Cardiac septum (tissue), 1 donor: ENCODE data around the gene GP5. TPM values are rescaled to one million over a fixed set of nuclear protein-coding genes. Genes with fewer than 3 reads are reported as not detected.

Experiments
- DNase-seq: peaks from one replicate; pipeline ENCODE4 v3.0.0-alpha.2; 2020; ENCODE audit warnings: low spot score
- intact Hi-C: fragments of 100-400 bp; cut with DNase I; formaldehyde crosslinking; loops from one replicate; pipeline ENCODE4 v1.14.0; 2022
- long read RNA-seq: library from polyadenylated mRNA; unstranded; transcript quantifications from one replicate; pipeline ENCODE4 v2.0.0, GENCODE V29; 2021
- total RNA-seq: library from RNA; stranded (reverse); fragmentation: NEBNext Ultra II Directional; extraction: Animal tissue kit (Norgen Biotek cat#: 25700); gene quantifications from one replicate; pipeline ENCODE4 v1.2.1, GENCODE V29; 2021
- donor health status: DM: no; HTN: no; CAD: no.

GP5 gene, protein sequence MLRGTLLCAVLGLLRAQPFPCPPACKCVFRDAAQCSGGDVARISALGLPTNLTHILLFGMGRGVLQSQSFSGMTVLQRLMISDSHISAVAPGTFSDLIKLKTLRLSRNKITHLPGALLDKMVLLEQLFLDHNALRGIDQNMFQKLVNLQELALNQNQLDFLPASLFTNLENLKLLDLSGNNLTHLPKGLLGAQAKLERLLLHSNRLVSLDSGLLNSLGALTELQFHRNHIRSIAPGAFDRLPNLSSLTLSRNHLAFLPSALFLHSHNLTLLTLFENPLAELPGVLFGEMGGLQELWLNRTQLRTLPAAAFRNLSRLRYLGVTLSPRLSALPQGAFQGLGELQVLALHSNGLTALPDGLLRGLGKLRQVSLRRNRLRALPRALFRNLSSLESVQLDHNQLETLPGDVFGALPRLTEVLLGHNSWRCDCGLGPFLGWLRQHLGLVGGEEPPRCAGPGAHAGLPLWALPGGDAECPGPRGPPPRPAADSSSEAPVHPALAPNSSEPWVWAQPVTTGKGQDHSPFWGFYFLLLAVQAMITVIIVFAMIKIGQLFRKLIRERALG
- 0.22 TPM for total RNA-seq
- long read RNA-seq, partial matches to known transcripts: 0 of 1 reads
- long read RNA-seq, other reads (novel, unspliced or antisense): 0 of 1 reads

DNA sequence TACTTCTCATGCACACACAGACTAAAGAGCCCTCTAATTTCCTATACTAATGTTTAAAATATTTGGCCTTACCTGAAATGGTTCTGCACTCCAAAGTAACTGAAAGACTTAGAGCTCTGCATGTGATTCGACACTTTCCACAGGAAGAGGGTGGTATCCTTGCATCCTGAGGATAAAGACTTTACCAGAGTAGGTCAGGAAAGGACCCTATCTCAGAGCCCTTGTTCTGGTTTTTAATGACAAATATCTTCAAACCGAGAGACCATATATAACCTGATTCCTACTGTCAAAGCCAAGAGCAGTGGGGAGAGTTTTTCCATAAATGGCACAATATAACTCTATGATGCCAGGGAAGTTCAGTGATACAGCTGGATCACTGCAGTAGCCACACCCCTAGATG is at the start of gene GP5:
Gene GP5 (minus strand): TSS at position 101 of the 400 bp plus-strand sequence. CDS start 984 bp downstream, outside the sequence.
- no peak for DNase-seq
- intact Hi-C loops: loop anchor here (5.0 kb wide), 1 partner anchor 67 kb away; no protein-coding TSS in a partner anchor

DNA sequence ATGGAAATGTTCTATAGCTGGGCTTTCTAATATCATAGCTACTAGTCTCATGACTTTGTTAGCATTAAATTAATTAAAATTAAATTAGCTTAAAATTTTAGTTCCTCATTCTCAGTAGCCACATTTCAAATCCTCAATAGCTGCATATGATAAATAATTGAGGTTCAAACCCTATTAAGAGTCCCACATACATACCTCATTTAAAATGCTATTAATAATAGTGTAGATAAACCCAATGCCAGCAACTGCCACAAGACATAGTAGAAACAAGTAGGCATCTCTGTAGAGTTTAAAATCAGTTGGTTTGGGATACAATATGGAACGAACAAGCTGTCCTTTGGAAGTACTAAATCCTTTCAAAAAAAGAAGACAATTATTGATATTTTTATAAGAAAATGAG is 48.6 kb upstream of the GP5 start:
- intact Hi-C loops: no loop called here
- DNase-seq: no peak

GRCh38 chr3:194447161-194447560 is 48.1 kb upstream of the GP5 start:
- intact Hi-C loops: no loop called here
- DNase-seq: no peak

GRCh38 chr3:194446754-194447153 is 47.7 kb upstream of the GP5 start:
- intact Hi-C loops: no loop called here
- DNase-seq: no peak

- intact Hi-C loops: no loop called here
These were observed 47.1 kb upstream of the GP5 start for GRCh38 chr3:194446172-194446571.

DNA sequence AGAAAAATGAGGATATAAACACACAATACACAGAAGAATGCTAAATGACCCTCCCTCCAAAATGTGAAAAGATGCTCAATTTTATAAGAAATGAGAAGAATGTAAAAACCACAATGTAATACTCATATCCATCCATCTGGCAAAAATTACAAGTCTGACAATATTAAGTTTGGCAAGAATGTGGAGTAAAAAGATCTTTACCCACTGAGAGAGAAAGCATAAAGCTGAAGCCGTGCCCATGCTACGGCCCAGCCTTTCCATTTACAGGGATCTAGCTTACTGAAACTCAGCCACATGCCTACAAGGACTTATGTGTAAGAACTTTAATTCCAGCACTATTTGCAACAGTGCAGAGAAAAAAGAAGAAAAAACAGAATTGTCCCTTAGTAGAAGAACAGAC is 44.8 kb upstream of the GP5 start:
- DNase-seq: no peak
- intact Hi-C loops: no loop called here

More at GRCh38 chr3:194446172-194446571, 47.1 kb upstream of the GP5 start:
- DNase-seq: no peak

GRCh38 chr3:194440756-194441155 is 41.7 kb upstream of the GP5 start:
- intact Hi-C loops: no loop called here

DNA sequence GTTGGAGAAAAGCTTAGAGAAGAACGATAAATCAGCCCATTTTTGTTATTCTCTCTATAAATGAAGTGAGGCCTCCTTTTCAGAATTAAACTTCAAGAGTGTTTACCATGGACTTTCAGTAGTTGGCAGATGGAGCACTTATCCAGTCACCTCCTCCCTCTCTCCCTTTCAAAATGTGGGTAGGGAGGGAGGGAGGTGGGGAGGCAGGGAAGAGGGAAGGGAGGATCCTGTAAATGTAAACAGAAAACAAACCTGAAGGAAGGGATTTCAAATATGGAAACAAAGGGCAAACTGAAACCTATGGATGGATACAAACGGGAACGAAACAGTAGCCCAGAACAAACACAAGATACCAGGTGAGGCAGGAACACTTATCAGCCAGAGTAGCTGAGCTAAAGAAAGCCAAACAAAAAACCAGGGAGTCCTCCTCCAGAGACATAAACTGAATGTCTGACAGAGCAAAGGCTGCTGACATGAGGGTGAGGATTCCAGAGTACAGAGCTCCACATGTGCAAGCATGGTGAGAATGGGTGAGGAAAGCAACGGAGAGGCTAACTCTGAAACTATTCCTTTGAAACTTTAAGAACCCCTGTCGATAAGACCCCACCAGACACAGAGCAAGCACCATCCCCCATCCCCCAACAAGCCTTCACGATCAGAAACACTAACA is 41.0 kb upstream of the GP5 start:
- no peak for DNase-seq
- intact Hi-C loops: no loop called here

More at GRCh38 chr3:194440756-194441155, 41.7 kb upstream of the GP5 start:
- DNase-seq: no peak

DNA sequence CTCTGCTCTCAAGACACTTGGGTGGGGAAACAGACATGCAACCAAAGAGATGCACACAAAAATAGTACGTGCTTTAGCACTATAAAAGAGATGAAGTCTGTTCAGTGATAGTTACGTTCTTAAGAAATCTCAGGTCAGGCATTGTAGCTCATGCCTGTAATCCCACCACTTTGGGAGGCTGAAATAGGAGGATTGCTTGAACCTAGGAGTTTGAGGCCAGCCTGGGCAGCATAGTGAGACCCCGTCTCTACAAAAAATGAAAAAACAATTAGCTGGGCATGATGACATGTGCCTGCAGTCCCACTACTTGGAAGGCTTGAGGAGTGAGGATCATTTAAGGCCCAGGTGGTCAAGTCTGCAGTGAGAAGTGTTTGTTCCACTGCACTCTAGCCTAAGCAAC is 35.4 kb upstream of the GP5 start:
- intact Hi-C loops: no loop called here
- DNase-seq: no peak

GRCh38 chr3:194431554-194431953 is 32.5 kb upstream of the GP5 start:
- intact Hi-C loops: no loop called here
- DNase-seq: no peak

DNA sequence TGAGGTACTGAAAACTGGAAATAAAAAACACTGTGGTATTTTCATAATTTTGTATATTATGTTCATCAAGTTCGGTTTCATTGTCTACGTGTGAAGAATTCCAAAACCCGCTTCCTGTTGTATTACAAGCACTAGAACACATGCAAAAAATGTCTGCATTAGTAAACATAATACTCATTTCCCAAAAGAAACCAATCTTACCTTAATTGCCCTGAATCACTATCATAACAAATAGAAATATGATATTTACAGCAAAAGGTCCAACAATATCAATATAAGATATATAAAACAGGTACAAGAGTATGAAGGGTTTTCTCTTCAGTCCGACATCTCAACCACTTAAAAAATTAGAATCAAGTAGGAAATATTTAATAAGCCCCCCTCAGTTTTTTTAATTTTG is 26.3 kb upstream of the GP5 start:
- intact Hi-C loops: no loop called here
- no peak for DNase-seq

DNA sequence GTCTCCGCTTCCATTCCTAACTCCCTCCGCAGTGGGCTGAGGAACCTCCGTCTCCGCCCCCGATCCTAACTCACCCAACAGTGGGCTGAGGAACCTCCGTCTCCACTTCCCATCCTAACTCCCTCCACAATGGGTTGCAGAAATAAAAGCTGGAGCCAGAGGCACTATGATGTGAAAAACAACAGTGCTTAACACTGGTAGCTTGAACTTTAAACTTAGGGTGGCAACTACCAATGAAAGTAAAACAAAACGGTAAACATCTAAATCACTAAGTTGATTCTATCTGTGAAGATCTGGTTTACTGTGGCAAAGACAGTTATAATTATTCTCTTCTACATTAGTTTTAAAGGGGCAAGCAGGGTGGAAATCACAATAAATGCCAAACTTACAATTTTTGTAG is 25.9 kb upstream of the GP5 start:
- no peak for DNase-seq
- intact Hi-C loops: no loop called here

- DNase-seq: no peak
- intact Hi-C loops: no loop called here
These were observed 25.3 kb upstream of the GP5 start for GRCh38 chr3:194424373-194424772.

DNA sequence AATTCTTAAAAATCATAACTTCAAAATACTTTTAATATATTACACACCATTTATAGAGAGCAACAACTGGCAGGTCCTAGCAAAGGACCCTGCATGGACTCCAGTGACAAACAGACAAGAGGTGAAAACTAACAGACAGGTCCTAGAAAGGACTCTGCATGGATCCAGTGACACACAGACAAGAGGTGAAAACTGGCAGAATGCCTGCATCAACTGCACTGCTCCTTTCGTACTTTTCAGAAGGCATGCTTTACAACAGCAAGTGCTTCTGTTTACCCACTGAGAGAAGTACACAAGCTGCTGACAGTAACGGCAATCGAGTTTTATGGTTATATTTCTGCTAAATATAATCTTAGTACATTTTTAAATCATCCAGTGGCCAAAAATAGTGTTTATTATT is 24.3 kb upstream of the GP5 start:
- no peak for DNase-seq
- intact Hi-C loops: no loop called here

GRCh38 chr3:194422188-194422587 is 23.1 kb upstream of the GP5 start:
- intact Hi-C loops: no loop called here
- no peak for DNase-seq

GRCh38 chr3:194418671-194419070 is 19.6 kb upstream of the GP5 start:
- intact Hi-C loops: loop anchor here (5.0 kb wide), 1 partner anchor 154 kb away; no protein-coding TSS in a partner anchor
- DNase-seq: no peak

- intact Hi-C loops: no loop called here
- DNase-seq: no peak
These were observed 8.4 kb upstream of the GP5 start for GRCh38 chr3:194407423-194407822.

- no peak for DNase-seq
- intact Hi-C loops: no loop called here
These were observed 6.7 kb upstream of the GP5 start for GRCh38 chr3:194405766-194406165.

DNA sequence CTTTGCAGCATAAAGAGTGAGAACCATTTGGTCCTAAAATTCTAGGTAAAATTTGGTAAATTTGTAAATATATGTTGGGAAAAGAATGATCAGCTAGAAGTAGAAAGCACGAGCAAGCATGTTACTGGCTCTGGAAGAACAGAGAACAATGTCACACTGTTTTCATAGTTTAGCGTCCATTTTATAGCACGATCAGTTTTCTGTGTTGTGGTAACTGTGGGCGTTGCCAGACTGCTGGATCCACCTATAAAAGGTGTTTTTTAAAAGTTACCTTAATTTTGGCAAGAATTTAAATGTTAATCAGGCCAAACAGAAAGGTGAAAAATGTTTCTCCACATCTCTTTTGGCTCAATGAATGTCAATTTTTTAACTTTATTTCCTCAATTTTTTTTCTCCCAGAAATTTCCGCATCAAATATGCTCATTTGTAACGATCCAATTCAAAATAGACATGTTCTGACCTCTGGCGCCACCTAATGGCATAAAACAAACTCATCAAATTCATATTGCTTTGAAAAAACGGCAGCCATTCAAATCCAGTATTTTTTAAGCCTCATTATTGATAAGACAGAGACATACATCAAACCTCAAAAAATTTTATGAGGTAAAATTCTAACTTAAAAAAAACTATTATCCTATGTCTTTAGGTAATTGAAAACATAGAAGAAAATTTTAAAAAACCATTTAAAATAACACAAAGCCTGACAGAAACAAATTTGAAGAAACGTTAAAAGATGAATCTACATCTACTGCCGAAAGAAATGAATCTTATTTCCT is 5.5 kb upstream of the GP5 start:
- DNase-seq: no peak
- intact Hi-C loops: no loop called here

DNA sequence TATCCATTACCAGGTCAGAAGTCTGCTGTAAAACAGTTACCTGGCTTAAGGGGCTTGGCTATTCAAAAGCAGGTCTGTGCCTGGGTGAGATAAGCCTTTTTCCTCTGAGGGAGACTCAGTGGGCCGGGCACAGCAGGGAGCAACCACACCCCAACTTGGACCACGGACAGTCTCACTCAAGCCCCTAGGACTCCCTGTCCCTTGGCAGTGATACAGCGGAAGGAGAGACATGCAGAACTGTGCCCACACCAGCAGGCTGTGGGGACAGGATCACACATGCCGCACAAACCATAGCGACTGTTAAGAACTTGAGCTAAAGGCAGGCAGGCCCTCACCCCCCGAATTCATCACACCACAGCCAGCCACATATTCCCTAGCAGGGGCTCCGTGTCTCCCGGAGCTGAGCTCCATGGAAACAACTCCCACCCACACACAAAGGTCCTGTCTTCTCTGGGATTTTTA is 2.8 kb upstream of the GP5 start:
- no peak for DNase-seq
- intact Hi-C loops: no loop called here
